BLaER1 (cell line): ENCODE results near the gene RRAGC.

Experiments
- H3K27ac ChIP-seq: shearing (Covaris generic); formaldehyde crosslinking; 2 replicates; pipeline ENCODE4 v1.8.1; 2022
- H3K27me3 ChIP-seq: shearing (Covaris generic); formaldehyde crosslinking; 2 replicates; pipeline ENCODE4 v1.8.1; 2022
- H3K36me3 ChIP-seq: shearing (Covaris generic); formaldehyde crosslinking; 2 replicates; pipeline ENCODE4 v1.8.1; 2022
- H3K4me1 ChIP-seq: shearing (Covaris generic); formaldehyde crosslinking; 2 replicates; pipeline ENCODE4 v1.8.1; 2022
- H3K4me2 ChIP-seq: shearing (Covaris generic); formaldehyde crosslinking; 2 replicates; pipeline ENCODE4 v1.8.1; 2022
- H3K4me3 ChIP-seq: shearing (Covaris generic); formaldehyde crosslinking; 2 replicates; pipeline ENCODE4 v1.8.1; 2022
- H3K9ac ChIP-seq: shearing (Covaris generic); formaldehyde crosslinking; 2 replicates; pipeline ENCODE4 v1.8.1; 2022
- H3K9me3 ChIP-seq: shearing (Covaris generic); formaldehyde crosslinking; 2 replicates; pipeline ENCODE4 v1.8.1; 2022
- H4K20me1 ChIP-seq: shearing (Covaris generic); formaldehyde crosslinking; 2 replicates; pipeline ENCODE4 v1.8.1; 2022
- Cebpa-rat ChIP-seq: shearing (Covaris generic); IDR thresholded peaks from 2 replicates; pipeline ENCODE4 v1.8.1; 2022

The RRAGC gene

DNA sequence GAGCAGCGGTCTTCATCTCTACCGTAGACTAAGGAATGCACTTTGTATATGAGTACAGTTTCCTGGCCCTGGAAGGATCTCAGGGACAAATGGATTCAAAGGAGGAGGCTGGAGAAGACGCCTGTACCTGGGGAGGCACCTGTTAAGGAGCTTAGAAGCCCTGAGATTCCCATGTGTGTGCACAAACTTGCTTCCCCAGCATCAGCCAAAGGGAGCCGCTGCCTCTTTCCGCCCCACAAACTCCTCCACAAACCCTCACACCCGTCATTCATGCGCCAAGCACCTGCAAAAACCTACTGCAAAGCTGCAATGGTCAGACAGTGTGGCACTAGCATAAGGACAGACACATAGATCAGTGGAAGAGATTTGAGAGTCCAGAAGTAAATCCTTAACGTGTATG lies 54.5 kb downstream of the RRAGC start:
- Histone ChIP-seq H3K4me2 (no peak overlapping the region), H3K9me3 (peaks cover 26% of the 10 kb centered on the region), H3K9ac (no peak overlapping the region), H3K27me3 (peaks cover 47% of the 10 kb centered on the region), H4K20me1 (no peaks in the 10 kb centered on the region), H3K27ac (no peak overlapping the region), H3K4me3 (no peak overlapping the region), H3K36me3 (no peaks in the 10 kb centered on the region), H3K4me1 (peaks cover 8% of the 10 kb centered on the region; the same call in 1 of the 2 replicates)
- no peak for TF ChIP-seq Cebpa-rat

DNA sequence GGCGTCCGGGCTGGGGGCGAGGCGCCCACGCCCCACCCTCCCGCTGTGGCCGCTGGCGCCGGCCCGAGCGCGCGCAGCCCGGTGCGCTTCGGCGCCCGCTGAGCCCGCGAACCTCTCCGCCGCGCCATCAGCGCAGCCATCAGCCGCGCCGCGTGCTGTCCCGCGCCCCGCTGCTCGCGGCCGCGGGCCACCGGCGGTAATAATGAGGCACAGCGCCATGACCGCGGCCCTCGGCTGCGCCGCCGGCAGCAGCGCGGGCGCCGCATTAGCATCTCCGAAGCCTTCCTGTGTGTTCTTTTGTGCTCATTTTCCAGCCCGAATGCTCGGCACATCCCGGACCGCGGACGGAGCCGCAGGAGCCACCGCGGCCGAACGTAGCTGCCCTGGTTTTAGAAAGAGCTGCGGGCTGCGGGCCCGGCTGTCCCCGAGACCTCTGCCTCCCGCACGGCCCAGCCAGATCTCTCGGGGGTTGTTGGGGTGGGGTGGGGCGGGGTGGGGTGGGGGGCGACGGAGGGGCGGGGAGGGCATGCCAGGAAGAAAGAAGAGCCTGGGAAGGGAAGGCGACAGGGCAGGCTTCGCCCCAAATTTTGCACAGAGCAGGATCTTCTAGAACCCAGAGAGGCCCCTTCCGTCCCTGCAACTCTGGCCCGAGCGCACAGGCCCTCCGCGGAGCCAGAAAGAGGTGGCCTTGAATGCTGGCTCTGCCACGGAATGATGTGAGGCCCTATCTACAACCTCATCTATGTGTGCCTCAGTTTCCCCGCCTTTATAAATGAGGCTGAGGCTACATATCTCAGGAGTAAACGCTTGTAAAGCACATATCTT lies 55.3 kb downstream of the RRAGC start:
- peak overlapping the region; percentile 67 for H3K4me3 ChIP-seq
- no peaks in the 10 kb centered on the region for H3K36me3 ChIP-seq
- no peak overlapping the region for H3K27ac ChIP-seq
- no peak overlapping the region for H3K9ac ChIP-seq
- H3K27me3 ChIP-seq, result peaks cover 47% of the 10 kb centered on the region
- no peaks in the 10 kb centered on the region for H4K20me1 ChIP-seq
- peaks cover 33% of the 10 kb centered on the region for H3K9me3 ChIP-seq
- peak overlapping the region; percentile 96 for H3K4me2 ChIP-seq
- H3K4me1 ChIP-seq, result peaks cover 8% of the 10 kb centered on the region; the same call in 1 of the 2 replicates
- no peak for TF ChIP-seq Cebpa-rat

- Histone ChIP-seq H3K9me3 (peaks cover 40% of the 10 kb centered on the region), H3K36me3 (no peaks in the 10 kb centered on the region), H3K27ac (no peak overlapping the region), H3K9ac (no peak overlapping the region), H3K4me1 (peaks cover 8% of the 10 kb centered on the region; the same call in 1 of the 2 replicates), H3K4me3 (peak overlapping the region; percentile 67), H3K27me3 (peaks cover 47% of the 10 kb centered on the region), H4K20me1 (no peaks in the 10 kb centered on the region), H3K4me2 (peak overlapping the region; percentile 96)
- TF ChIP-seq Cebpa-rat, result no peak
Measured at GRCh38 chr1:38803647-38804046, 55.9 kb downstream of the RRAGC start.

DNA sequence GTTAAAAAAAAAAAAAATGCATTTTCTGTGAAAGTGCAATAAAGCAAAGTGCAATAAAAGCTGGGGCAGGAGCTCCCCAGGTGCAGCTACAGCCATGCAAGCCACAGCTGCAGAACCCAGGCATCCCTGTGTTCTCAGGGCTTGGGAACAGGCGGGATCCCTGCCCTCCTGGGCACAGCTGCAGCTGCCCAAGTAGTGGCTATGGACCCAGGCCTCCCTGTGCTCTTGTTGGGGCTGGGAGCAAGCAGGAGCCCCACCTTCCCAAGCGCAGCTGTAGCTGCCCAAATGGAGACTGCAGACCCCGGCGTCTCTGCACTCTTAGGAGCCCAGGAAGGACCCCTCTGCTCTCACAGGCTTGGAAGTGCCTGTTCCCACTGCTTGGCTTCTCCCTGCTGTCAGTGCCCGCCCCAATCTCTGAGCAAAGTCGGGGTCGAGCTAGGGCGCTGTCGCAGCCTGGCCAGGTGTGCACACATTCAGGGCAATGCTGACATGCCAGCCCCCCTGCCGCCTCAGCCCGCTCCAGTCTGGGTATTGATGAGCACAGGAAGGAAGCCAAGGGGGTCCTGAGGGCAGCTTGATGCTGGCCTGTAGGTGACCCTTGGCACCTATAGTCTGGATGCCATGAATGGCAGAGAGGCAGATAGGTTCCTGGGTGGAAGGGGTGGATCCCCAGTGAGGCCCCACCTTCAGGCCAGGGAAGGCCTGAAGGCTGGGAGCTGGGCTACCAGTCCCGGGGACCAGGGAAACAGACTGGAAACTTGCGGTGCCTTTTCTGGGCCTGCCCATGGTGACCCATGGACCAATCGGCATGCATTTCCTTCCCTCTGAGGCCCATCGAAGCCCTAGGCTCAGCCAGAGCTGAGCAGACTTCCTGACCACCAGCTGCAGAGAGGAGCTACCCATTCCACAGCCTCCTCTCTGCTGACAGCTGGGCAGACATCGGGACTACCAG lies 58.6 kb downstream of the RRAGC start:
- TF ChIP-seq Cebpa-rat, result no peak
- H3K4me2 ChIP-seq, result no peak overlapping the region
- peaks cover 42% of the 10 kb centered on the region for H3K27me3 ChIP-seq

DNA sequence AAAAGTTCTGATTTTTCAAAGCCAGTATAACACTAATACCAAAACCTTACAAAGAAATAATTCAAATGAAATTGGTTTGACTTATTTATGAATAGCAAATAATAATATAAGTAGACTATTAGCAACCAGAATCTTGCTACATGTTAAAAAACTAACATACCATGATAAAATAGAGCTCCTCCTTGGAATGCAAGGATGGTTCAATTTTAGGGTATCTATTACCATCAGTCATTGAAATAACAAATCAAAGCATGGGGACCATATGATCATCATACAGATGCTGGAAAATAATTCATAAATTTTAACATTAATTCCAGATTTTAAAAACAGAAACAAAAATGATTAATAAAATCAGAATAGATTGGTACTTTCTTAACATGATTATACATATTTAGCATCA lies 66.3 kb downstream of the RRAGC start:
- Histone ChIP-seq H3K4me1 (peaks cover 18% of the 10 kb centered on the region), H4K20me1 (no peaks in the 10 kb centered on the region), H3K9me3 (peaks cover 26% of the 10 kb centered on the region), H3K36me3 (no peaks in the 10 kb centered on the region), H3K9ac (no peak overlapping the region), H3K27me3 (no peaks in the 10 kb centered on the region), H3K4me2 (no peak overlapping the region), H3K27ac (no peak overlapping the region), H3K4me3 (no peak overlapping the region)
- no peak for TF ChIP-seq Cebpa-rat

More for the DNA sequence above, 58.6 kb downstream of the RRAGC start:
- Histone ChIP-seq H3K9ac (no peak overlapping the region), H4K20me1 (no peaks in the 10 kb centered on the region), H3K4me3 (no peak overlapping the region), H3K36me3 (no peaks in the 10 kb centered on the region), H3K4me1 (peaks cover 8% of the 10 kb centered on the region; the same call in 1 of the 2 replicates), H3K27ac (no peak overlapping the region), H3K9me3 (peaks cover 51% of the 10 kb centered on the region)

DNA sequence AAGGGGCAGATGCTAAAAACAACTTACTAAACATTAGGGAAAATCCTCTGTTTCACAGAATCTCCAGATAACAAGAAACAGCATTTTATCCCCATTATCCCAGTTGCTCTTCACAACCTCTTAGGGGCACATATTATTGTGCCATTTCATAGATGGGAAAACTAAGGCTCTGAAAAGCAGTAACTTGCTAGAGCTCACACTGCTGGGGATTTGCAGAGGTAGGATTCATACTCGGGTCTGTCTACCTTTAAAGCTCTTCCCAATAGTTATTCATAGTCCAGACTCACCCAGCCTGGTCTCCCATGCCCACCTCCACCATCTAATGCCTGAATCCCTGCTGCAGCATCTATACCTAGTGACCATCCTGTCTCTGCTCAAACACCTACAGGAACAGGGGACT lies 67.7 kb downstream of the RRAGC start:
- no peaks in the 10 kb centered on the region for H3K36me3 ChIP-seq
- no peak overlapping the region for H3K4me2 ChIP-seq
- no peak overlapping the region for H3K9ac ChIP-seq
- H3K4me3 ChIP-seq, result no peak overlapping the region
- TF ChIP-seq Cebpa-rat, result no peak
- H4K20me1 ChIP-seq, result no peaks in the 10 kb centered on the region
- H3K27me3 ChIP-seq, result no peaks in the 10 kb centered on the region
- no peak overlapping the region for H3K27ac ChIP-seq
- H3K4me1 ChIP-seq, result peaks cover 18% of the 10 kb centered on the region
- peaks cover 18% of the 10 kb centered on the region for H3K9me3 ChIP-seq

DNA sequence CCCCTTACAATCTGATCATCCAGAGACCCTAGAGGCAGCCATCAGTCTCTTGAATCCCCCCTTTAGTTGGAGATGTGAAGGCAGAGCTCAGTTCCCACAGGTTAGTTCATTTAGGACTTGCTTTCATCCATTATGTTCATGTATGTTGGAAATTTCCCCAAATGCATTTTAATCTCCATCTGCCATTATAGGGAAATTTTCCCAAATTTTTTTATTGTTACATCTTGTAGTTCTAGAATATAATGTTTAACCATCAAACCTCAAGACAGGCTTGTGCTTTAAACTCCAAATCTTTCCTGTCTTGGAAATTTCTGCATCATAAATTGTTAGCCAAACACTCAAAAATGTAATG lies 68.4 kb downstream of the RRAGC start:
- no peak overlapping the region for H3K4me2 ChIP-seq
- peaks cover 22% of the 10 kb centered on the region for H3K4me1 ChIP-seq
- H3K9me3 ChIP-seq, result peaks cover 18% of the 10 kb centered on the region
- no peaks in the 10 kb centered on the region for H4K20me1 ChIP-seq
- H3K36me3 ChIP-seq, result no peaks in the 10 kb centered on the region
- no peak for TF ChIP-seq Cebpa-rat
- no peak overlapping the region for H3K4me3 ChIP-seq
- H3K9ac ChIP-seq, result no peak overlapping the region
- H3K27ac ChIP-seq, result no peak overlapping the region
- no peaks in the 10 kb centered on the region for H3K27me3 ChIP-seq

DNA sequence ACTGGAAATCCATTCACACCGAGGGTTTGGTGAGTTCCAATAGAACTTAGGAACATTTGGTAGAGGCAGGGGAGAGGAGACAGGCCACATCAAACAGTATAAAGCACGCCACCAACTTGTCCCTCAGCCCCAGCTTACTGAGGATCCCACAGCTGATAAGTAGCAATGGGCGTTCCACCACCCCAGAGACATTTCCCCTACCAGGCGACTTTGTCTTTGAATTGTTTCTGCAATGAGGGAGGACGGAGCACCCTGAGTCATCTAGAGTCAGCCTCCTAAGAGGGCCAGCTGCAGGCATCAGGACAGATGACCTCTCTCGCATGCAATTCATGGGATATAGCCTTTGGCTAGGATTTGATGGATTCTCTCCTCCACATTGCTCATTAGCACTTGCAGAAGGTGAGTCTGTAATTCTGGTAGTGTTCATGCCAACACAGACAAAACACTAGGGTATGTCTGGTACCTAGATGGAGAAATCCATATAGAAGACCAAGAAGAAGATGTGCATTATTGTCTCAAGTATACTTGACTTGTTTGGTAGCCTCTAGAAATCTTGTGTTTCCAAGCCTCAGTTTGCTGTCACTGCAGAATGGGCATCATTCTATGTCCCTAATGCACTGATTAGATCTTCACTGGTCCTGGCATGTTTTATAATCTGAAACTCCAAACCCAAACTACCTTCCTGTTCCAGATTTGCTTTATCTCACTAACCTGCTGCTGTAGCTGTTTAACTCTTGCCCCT lies 69.0 kb downstream of the RRAGC start:
- no peak overlapping the region for H3K4me3 ChIP-seq

GRCh38 chr1:38789498-38790169 lies 69.9 kb downstream of the RRAGC start:
- H3K4me1 ChIP-seq, result peaks cover 37% of the 10 kb centered on the region
- H3K9me3 ChIP-seq, result peaks cover 18% of the 10 kb centered on the region
- no peaks in the 10 kb centered on the region for H4K20me1 ChIP-seq
- H3K4me3 ChIP-seq, result no peak overlapping the region
- TF ChIP-seq Cebpa-rat, result no peak
- H3K4me2 ChIP-seq, result peak overlapping the region; percentile 61
- no peak overlapping the region for H3K9ac ChIP-seq
- no peaks in the 10 kb centered on the region for H3K27me3 ChIP-seq
- H3K27ac ChIP-seq, result no peak overlapping the region
- H3K36me3 ChIP-seq, result no peaks in the 10 kb centered on the region

More for the DNA sequence above, 69.0 kb downstream of the RRAGC start:
- Histone ChIP-seq H3K36me3 (no peaks in the 10 kb centered on the region), H3K9me3 (peaks cover 18% of the 10 kb centered on the region), H3K27me3 (no peaks in the 10 kb centered on the region), H3K9ac (no peak overlapping the region), H4K20me1 (no peaks in the 10 kb centered on the region), H3K27ac (no peak overlapping the region), H3K4me1 (peaks cover 27% of the 10 kb centered on the region), H3K4me2 (peak overlapping the region; percentile 61; the same call in 1 of the 2 replicates)
- TF ChIP-seq Cebpa-rat, result no peak
